Panc1 (cell line): ENCODE results near the gene FSTL4. TPM values are rescaled to one million over a fixed set of nuclear protein-coding genes. Genes with fewer than 3 reads are reported as not detected.

ENCODE experiments used
- ATAC-seq: fragments of 200-7000 bp; cut with Tn5 transposase; 2 replicates; pipeline ENCODE4 v1.9.1; 2020; ENCODE audit warnings: mild to moderate bottlenecking, moderate library complexity
- BruUV-seq: library from RNA; stranded (reverse); fragments of 400-500 nt; replicated peaks from 2 replicates; lab custom pipeline; 2021; lab: Mats Ljungman, UMichigan
- CTCF ChIA-PET: fragments of 300-600 bp; sonication (Branson Sonifier 250); formaldehyde crosslinking; loops from one replicate; lab custom pipeline; 2022; ENCODE audit warnings: antibody characterized with exemption; lab: Charles Lee
- POLR2A ChIA-PET: fragments of 300-600 bp; sonication (Branson Sonifier 250); formaldehyde crosslinking; loops from one replicate; lab custom pipeline; 2022; ENCODE audit warnings: antibody characterized with exemption; lab: Charles Lee
- DNase-seq: peaks from one replicate; pipeline ENCODE4 v3.0.0-alpha.2; 2010; ENCODE audit warnings: low read depth, low spot score
- H3K27ac ChIP-seq: 2 replicates; pipeline ENCODE4 v1.5.1; 2011; ENCODE audit warnings: mild to moderate bottlenecking, low read length, inconsistent platforms
- H3K27me3 ChIP-seq: fragments of 200-500 bp; sonication (Bioruptor generic); 2 replicates; pipeline ENCODE4 v1.6.0; 2014; ENCODE audit warnings: low read length, inconsistent platforms; ENCODE audit not compliant: control insufficient read depth, insufficient read depth
- H3K36me3 ChIP-seq: fragments of 200-500 bp; sonication (Bioruptor generic); 2 replicates; pipeline ENCODE4 v1.5.1; 2014; ENCODE audit warnings: inconsistent platforms, mild to moderate bottlenecking, low read length, moderate library complexity; ENCODE audit not compliant: control insufficient read depth, insufficient read depth
- H3K4me1 ChIP-seq: 2 replicates; pipeline ENCODE4 v1.5.1; 2011; ENCODE audit warnings: inconsistent platforms, mild to moderate bottlenecking, low read length, moderate library complexity; ENCODE audit not compliant: control insufficient read depth, insufficient read depth
- H3K4me3 ChIP-seq, 2 experiments: 2 replicates each; pipeline ENCODE4 v1.5.1; 2011 to 2012; ENCODE audit warnings: low read depth in 2 of 2, low read length in 2 of 2, mild to moderate bottlenecking in 2 of 2, inconsistent platforms in 1 of 2, moderate library complexity in 1 of 2
- H3K9me3 ChIP-seq: fragments of 200-500 bp; sonication (Bioruptor generic); 2 replicates; pipeline ENCODE4 v1.5.1; 2014; ENCODE audit warnings: low read depth, mild to moderate bottlenecking, inconsistent platforms, low read length, moderate library complexity; ENCODE audit not compliant: control insufficient read depth, insufficient read depth
- POLR2AphosphoS5 ChIP-seq: IDR thresholded peaks from 2 replicates; pipeline ENCODE4 v1.6.1; 2012; ENCODE audit warnings: mild to moderate bottlenecking, low read depth, low read length, moderate library complexity
- SIN3A ChIP-seq: IDR thresholded peaks from 2 replicates; pipeline ENCODE4 v1.6.1; 2012; ENCODE audit warnings: low read depth, mild to moderate bottlenecking, low read length, moderate library complexity, borderline replicate concordance; ENCODE audit not compliant: insufficient read depth
- TCF7L2 ChIP-seq: IDR thresholded peaks from 2 replicates; pipeline ENCODE4 v1.6.1; 2011; ENCODE audit warnings: mild to moderate bottlenecking, low read depth, low read length, inconsistent platforms
- in situ Hi-C: cut with HindIII; loops from 2 replicates; pipeline ENCODE4 v1.10.0; 2016; ENCODE audit warnings: low sequenced_read_pairs, low pct_unique_long_range_greater_than_20kb
- intact Hi-C: fragments of 100-400 bp; cut with micrococcal nuclease; formaldehyde crosslinking; loops from one replicate; pipeline ENCODE4 v1.10.0; 2022; ENCODE audit not compliant: unreplicated experiment
- total RNA-seq: library from RNA; stranded (reverse); gene quantifications from one replicate; pipeline ENCODE4 v1.2.1, GENCODE V29; 2021; ENCODE audit not compliant: unreplicated experiment
- TF ChIP-seq, protein P1 (sequence below), 2 experiments: IDR thresholded peaks; 2 replicates each; pipeline ENCODE4 v1.6.1; 2011 to 2012; ENCODE audit warnings: low read depth in 2 of 2, control low read depth in 1 of 2, low read length in 1 of 2, mild to moderate bottlenecking in 1 of 2, moderate library complexity in 1 of 2; ENCODE audit not compliant: insufficient read depth in 1 of 2
- TF ChIP-seq, protein P2 (sequence below): fragments of 450-650 bp; IDR thresholded peaks from 2 replicates; pipeline ENCODE4 v1.5.1; 2017; ENCODE audit warnings: mild to moderate bottlenecking

Gene FSTL4
- total RNA-seq, 1 experiment from 2014 or later: 0.18 TPM

GRCh38 chr5:133564921-133565565, 47.3 kb downstream of the FSTL4 start:
- ChIA-PET CTCF (no interaction called here), POLR2A (no interaction called here)
- H3K27me3 ChIP-seq: peaks cover 31% of the 10 kb centered on the region
- H3K9me3 ChIP-seq: no peaks in the 10 kb centered on the region
- ATAC-seq (no peak), DNase-seq (no peak)
- BruUV-seq: no TSS peak
- no peaks in the 10 kb centered on the region for H3K4me1 ChIP-seq
- intact Hi-C loops: no loop called here
- TF ChIP-seq, protein P1, sequence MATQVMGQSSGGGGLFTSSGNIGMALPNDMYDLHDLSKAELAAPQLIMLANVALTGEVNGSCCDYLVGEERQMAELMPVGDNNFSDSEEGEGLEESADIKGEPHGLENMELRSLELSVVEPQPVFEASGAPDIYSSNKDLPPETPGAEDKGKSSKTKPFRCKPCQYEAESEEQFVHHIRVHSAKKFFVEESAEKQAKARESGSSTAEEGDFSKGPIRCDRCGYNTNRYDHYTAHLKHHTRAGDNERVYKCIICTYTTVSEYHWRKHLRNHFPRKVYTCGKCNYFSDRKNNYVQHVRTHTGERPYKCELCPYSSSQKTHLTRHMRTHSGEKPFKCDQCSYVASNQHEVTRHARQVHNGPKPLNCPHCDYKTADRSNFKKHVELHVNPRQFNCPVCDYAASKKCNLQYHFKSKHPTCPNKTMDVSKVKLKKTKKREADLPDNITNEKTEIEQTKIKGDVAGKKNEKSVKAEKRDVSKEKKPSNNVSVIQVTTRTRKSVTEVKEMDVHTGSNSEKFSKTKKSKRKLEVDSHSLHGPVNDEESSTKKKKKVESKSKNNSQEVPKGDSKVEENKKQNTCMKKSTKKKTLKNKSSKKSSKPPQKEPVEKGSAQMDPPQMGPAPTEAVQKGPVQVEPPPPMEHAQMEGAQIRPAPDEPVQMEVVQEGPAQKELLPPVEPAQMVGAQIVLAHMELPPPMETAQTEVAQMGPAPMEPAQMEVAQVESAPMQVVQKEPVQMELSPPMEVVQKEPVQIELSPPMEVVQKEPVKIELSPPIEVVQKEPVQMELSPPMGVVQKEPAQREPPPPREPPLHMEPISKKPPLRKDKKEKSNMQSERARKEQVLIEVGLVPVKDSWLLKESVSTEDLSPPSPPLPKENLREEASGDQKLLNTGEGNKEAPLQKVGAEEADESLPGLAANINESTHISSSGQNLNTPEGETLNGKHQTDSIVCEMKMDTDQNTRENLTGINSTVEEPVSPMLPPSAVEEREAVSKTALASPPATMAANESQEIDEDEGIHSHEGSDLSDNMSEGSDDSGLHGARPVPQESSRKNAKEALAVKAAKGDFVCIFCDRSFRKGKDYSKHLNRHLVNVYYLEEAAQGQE (IDR thresholded peaks at IDR 0.05; ENCODE audit: insufficient read depth in 1 of 2, low read depth in 2 of 2, low read length in 1 of 2): no peak
- TF ChIP-seq SIN3A (no peak), POLR2AphosphoS5 (no peak), TCF7L2 (no peak)
- TF ChIP-seq, protein P2, sequence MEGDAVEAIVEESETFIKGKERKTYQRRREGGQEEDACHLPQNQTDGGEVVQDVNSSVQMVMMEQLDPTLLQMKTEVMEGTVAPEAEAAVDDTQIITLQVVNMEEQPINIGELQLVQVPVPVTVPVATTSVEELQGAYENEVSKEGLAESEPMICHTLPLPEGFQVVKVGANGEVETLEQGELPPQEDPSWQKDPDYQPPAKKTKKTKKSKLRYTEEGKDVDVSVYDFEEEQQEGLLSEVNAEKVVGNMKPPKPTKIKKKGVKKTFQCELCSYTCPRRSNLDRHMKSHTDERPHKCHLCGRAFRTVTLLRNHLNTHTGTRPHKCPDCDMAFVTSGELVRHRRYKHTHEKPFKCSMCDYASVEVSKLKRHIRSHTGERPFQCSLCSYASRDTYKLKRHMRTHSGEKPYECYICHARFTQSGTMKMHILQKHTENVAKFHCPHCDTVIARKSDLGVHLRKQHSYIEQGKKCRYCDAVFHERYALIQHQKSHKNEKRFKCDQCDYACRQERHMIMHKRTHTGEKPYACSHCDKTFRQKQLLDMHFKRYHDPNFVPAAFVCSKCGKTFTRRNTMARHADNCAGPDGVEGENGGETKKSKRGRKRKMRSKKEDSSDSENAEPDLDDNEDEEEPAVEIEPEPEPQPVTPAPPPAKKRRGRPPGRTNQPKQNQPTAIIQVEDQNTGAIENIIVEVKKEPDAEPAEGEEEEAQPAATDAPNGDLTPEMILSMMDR: no peak
- in situ Hi-C loops: no loop called here
- H3K36me3 ChIP-seq: no peaks in the 10 kb centered on the region
- no peak overlapping the region for H3K4me3 ChIP-seq
- H3K27ac ChIP-seq: no peak overlapping the region

GRCh38 chr5:133562554-133562953, 49.8 kb downstream of the FSTL4 start:
- in situ Hi-C loops: no loop called here
- DNase-seq (no peak), ATAC-seq (no peak)
- TF ChIP-seq SIN3A: no peak
- TF ChIP-seq, protein P2: no peak
- no peak for TF ChIP-seq TCF7L2
- TF ChIP-seq, protein P1 (IDR thresholded peaks at IDR 0.05; ENCODE audit: insufficient read depth in 1 of 2, low read depth in 2 of 2, low read length in 1 of 2): no peak
- TF ChIP-seq POLR2AphosphoS5: no peak
- intact Hi-C loops: no loop called here
- H3K4me3 ChIP-seq: no peak overlapping the region
- H3K4me1 ChIP-seq: no peaks in the 10 kb centered on the region
- peaks cover 36% of the 10 kb centered on the region for H3K27me3 ChIP-seq
- no peaks in the 10 kb centered on the region for H3K36me3 ChIP-seq
- BruUV-seq: no TSS peak
- CTCF ChIA-PET: no interaction called here
- no peaks in the 10 kb centered on the region for H3K9me3 ChIP-seq
- H3K27ac ChIP-seq: no peak overlapping the region
- POLR2A ChIA-PET: no interaction called here
